SH-SY5Y (cell line): ENCODE measurements around the gene TSTD2.
A peak's percentile ranks its signal among the peaks of the same experiment; 100 is the strongest.

Experiments
- GATA2 ChIP-seq: IDR thresholded peaks from 2 replicates; pipeline ENCODE4 v1.6.1; 2011; ENCODE audit warnings: mild to moderate bottlenecking, low read depth, low read length
- GATA3 ChIP-seq: IDR thresholded peaks from 2 replicates; pipeline ENCODE4 v1.6.1; 2011; ENCODE audit warnings: low read depth, mild to moderate bottlenecking, low read length, moderate library complexity

DNA sequence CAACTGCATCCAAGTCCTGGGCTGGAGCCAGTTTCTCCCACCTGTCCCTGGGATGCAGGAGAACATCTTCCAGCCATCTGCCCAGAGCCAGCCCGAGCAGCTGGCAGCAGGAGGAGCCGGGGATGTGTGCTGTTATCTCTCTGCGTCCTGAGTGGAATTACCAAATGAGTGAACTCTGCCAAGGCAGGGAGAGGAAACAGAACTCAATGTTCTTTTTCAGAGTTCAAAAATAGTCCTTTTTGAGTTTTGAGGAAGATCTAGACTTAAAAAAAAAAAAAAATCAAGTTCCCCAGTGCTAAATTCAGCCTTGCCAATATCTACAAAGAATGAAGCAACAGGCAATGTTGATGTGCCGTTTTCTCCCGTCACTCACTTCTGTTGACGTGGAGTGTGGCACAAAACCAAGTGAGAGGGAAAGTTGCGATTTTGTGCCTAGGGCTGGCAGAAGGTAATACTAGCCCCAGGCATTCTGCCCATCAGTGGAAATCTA, 75.5 kb downstream of the TSTD2 start:
- TF ChIP-seq GATA2 (peak; percentile 85), GATA3 (no peak)
